NK-92 (cell line): ENCODE measurements around the gene SMTN.

Experiments used
- DNase-seq: peaks from one replicate; lab custom pipeline; 2025; ENCODE audit not compliant: unreplicated experiment; lab: John Stamatoyannopoulos, UW

Gene SMTN

GRCh38 chr22:31148953-31149627 lies 68.0 kb downstream of the SMTN start:
- DNase-seq: no peak

DNA sequence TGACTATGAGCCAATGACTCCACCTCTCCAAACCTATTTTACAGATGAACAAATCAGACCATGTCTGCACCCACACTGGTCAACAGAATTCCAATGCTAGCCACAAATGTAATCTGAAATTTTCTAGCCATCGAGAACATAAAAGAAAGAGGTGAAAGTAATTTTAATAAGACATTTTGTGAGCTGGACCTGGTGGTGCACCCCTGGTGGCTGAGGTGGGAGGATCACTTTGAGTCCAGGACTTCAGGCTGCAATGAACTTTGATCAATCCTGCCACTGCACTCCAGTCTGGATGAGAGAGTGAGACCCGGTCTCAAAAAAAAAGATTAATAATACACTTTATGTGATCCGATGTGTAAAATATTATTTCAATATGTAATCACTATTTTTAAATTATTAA lies 69.5 kb downstream of the SMTN start:
- DNase-seq: no peak

GRCh38 chr22:31151872-31152271 lies 70.8 kb downstream of the SMTN start:
- no peak for DNase-seq

GRCh38 chr22:31153357-31153756 lies 72.2 kb downstream of the SMTN start:
- no peak for DNase-seq
